ENCODE measurements around the gene LGALSL.

The LGALSL gene

DNA sequence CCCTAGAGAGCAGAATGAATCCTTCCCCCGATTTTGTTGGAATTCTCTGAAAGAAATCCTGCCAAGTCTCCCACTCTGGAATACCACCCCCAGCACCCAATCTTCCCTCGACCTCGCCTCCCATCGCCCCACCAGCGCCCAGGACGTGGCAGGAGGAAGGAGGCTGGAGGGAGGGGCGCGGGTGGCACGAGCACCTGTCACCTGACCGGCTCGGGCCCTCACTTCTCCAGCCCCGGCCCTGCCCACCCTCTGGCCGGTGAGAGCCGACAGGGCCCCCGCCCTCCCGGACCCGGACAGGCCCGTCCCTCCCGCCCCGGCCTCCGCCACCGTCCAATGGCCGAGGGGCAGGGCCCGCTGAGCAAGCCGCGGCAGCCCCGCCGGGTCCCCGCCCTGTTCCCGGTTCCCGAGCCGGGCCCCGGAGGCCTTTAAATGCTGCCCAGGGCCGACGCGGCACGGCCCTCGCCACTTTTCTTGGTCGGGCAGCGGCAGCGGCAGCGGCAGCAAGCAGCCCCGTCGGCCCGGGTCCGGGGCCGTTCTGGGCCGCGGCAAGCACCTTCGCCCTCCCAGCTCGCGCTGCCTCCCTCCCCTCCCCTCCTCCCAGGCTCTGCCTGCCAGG, at the start of gene LGALSL:
Gene LGALSL, plus strand, starts transcription at position 393 of the 616 bp plus-strand sequence. CDS start 384 bp downstream, outside the sequence.
- DNase-seq: peak; percentile 80
- Mint-ChIP-seq H3K4me3 (peak within 1 kb of the TSS; percentile 96), H3K4me1 (peaks cover 53% of the 10 kb centered on the region), H3K27me3 (ENCODE audit: low read depth, poor library complexity) (peaks cover 4% of the 10 kb centered on the region), H3K27ac (peak within 1 kb of the TSS; percentile 97), H3K36me3 (ENCODE audit: low read depth) (peaks cover 35% of the 10 kb centered on the region), H3K9me3 (no peaks in the 10 kb centered on the region)
- no peak for TF ChIP-seq CTCF (IDR thresholded peaks at IDR 0.05)

DNA sequence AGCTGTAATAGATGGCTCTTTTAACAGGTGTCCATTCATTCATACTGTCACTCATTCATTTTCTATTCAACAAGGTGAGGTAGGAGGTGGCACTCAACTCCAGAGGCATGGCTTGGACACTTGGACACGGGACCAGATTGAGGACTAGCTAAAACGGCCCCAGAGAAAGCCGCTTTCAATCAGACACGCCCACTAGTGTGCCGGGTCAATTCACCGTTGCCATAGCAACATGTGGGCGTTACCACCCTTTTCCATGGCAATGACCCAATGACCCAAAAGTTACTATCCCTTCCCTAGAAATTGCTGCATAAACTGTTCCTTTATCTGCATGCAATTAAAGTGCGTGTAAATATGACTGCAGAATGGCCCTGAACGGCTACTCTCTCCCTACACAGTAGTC, 49.2 kb upstream of the LGALSL start:
- peaks cover 79% of the 10 kb centered on the region for H3K4me1 Mint-ChIP-seq
- DNase-seq: peak; percentile 77
- H3K9me3 Mint-ChIP-seq: peaks cover 3% of the 10 kb centered on the region
- peaks cover 5% of the 10 kb centered on the region for H3K27me3 Mint-ChIP-seq (ENCODE audit: low read depth, poor library complexity)
- H3K27ac Mint-ChIP-seq: peak overlapping the region; percentile 99
- no peaks in the 10 kb centered on the region for H3K36me3 Mint-ChIP-seq (ENCODE audit: low read depth)
- TF ChIP-seq CTCF (IDR thresholded peaks at IDR 0.05): no peak
- H3K4me3 Mint-ChIP-seq: peak overlapping the region; percentile 68

GRCh38 chr2:64405581-64406406, 48.2 kb upstream of the LGALSL start:
- Mint-ChIP-seq H3K4me1 (peaks cover 69% of the 10 kb centered on the region), H3K4me3 (peak overlapping the region; percentile 67), H3K27me3 (ENCODE audit: low read depth, poor library complexity) (peaks cover 5% of the 10 kb centered on the region)

GRCh38 chr2:64406407-64406774, 47.6 kb upstream of the LGALSL start:
- peak overlapping the region; percentile 67 for H3K4me3 Mint-ChIP-seq
- H3K36me3 Mint-ChIP-seq (ENCODE audit: low read depth): no peaks in the 10 kb centered on the region
- peak; percentile 30 for DNase-seq
- TF ChIP-seq CTCF (IDR thresholded peaks at IDR 0.05): no peak
- peak overlapping the region; percentile 98 for H3K27ac Mint-ChIP-seq
- H3K27me3 Mint-ChIP-seq (ENCODE audit: low read depth, poor library complexity): peaks cover 5% of the 10 kb centered on the region
- H3K4me1 Mint-ChIP-seq: peaks cover 63% of the 10 kb centered on the region
- H3K9me3 Mint-ChIP-seq: peaks cover 3% of the 10 kb centered on the region

More at GRCh38 chr2:64405581-64406406, 48.2 kb upstream of the LGALSL start:
- DNase-seq: no peak
- TF ChIP-seq CTCF (IDR thresholded peaks at IDR 0.05): no peak
- H3K36me3 Mint-ChIP-seq (ENCODE audit: low read depth): no peaks in the 10 kb centered on the region
- peak overlapping the region; percentile 98 for H3K27ac Mint-ChIP-seq
- H3K9me3 Mint-ChIP-seq: peaks cover 3% of the 10 kb centered on the region

DNA sequence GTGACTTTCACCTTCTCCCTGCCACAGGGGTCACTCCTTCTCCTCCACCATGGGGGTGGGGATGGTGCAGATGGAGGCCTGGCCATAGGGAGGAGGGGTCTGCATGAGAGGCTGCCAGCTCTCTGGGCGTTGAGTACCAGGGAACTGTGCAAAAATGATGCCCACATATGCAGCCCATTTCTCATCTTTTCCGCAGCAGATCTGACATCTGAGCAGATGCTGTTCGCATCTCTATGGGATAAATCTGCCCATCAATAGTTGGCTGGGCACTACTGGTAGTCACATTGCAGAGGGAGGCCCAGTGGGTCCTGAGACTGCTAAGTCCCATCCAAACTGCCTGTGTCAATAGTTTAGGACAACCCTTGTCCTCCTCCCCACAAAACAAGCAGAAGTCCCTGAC, 45.9 kb upstream of the LGALSL start:
- Mint-ChIP-seq H3K36me3 (ENCODE audit: low read depth) (no peaks in the 10 kb centered on the region), H3K4me3 (no peak overlapping the region), H3K27me3 (ENCODE audit: low read depth, poor library complexity) (peaks cover 5% of the 10 kb centered on the region), H3K9me3 (peaks cover 3% of the 10 kb centered on the region), H3K4me1 (peaks cover 46% of the 10 kb centered on the region), H3K27ac (no peak overlapping the region)
- DNase-seq: no peak
- TF ChIP-seq CTCF (IDR thresholded peaks at IDR 0.05): no peak
